Renal pelvis (tissue), 4 donors: ENCODE measurements around the gene AFM. TPM values are rescaled to one million over a fixed set of nuclear protein-coding genes. Genes with fewer than 3 reads are reported as not detected.
"Not testable (repeated sequence)": the region's sequence is repeated elsewhere in the genome, so short reads cannot be mapped to it uniquely, and the experiment has no call there.

Source experiments
- DNase-seq: peaks from one replicate; pipeline ENCODE4 v3.0.0-alpha.2; 2013
- polyA plus RNA-seq, 3 donors: library from polyadenylated mRNA; unstranded; fragments of 120-200 nt; gene quantifications; one replicate each; pipeline ENCODE4 v1.2.1, GENCODE V29; 2013; ENCODE audit not compliant: insufficient read length in 3 of 3

The AFM gene
- polyA plus RNA-seq, 3 donors, result 9.6 to 15.1 (median 14.8) TPM

GRCh38 chr4:73499996-73500765, 18.6 kb downstream of the AFM start:
- DNase-seq, result no peak

DNA sequence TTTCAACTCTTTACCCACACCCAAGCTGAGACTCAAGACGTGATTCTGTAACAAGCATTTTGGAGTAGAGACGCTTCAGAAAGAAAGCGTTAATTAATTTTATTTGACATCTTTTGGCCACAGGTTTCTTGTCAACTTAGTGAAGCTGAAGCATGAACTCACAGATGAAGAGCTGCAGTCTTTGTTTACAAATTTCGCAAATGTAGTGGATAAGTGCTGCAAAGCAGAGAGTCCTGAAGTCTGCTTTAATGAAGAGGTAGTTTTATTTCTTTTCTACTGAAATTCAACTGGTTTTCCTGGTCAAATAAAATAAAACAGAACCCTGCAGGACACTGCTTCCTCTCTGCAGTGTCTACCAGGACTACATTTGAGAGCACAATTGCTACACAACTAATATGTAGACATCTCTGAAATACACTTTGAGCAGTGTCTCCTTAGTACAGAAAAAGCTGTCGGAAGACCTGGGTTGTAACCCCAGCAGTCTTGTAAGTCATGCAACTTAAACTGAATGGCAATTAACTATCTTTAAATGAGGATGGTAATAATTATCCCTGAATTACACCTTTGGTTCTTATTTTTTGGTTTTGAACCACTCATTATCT, 20.2 kb downstream of the AFM start:
- no peak for DNase-seq

GRCh38 chr4:73505567-73505966, 24.0 kb downstream of the AFM start:
- DNase-seq, result no peak

DNA sequence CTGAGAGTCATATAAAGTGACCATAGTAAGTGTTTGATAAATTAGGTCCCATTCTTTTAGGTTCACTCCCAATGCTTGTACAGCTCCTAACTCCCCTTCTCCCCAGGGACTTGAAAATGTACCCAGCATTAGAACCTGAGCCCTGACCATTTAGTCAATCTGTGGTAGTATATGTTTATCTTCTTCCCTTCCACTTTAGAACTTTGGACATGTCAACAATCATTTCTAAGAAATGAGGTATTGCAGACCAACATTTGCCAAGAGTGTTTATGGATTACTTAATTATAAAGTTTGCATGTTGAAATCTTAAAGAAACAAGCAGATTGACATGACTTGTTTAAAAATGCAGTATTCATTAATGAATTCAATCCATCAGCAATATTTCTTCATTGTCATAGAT, 26.0 kb downstream of the AFM start:
- no peak for DNase-seq

GRCh38 chr4:73508651-73509050, 27.1 kb downstream of the AFM start:
- DNase-seq, result no peak

DNA sequence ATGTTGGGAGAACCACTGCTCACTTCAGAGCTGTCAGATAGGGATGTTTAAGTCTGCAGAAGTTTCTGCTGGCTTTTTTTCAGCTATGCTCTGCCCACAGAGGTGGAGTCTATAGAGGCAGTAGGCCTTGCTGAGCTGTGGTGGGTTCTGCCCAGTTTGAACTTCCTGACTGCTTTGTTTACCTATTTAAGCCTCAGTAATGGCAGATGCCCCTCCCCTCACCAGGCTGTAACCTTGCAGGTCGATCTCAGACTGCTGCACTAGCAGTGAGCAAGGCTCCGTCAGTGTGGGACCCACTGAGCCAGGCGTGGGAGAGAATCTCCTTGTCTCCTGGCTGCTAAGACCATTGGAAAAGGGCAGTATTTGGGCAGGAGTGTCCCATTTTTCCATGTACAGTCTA, 36.8 kb downstream of the AFM start:
- DNase-seq, result no peak

- no peak for DNase-seq
These were observed 39.3 kb downstream of the AFM start for GRCh38 chr4:73520821-73521220.

- no peak for DNase-seq
These were observed 41.6 kb downstream of the AFM start for GRCh38 chr4:73523126-73523525.

- DNase-seq, result no peak
These were observed 44.1 kb downstream of the AFM start for GRCh38 chr4:73525611-73526010.

GRCh38 chr4:73527196-73527595, 45.7 kb downstream of the AFM start:
- DNase-seq, result no peak

DNA sequence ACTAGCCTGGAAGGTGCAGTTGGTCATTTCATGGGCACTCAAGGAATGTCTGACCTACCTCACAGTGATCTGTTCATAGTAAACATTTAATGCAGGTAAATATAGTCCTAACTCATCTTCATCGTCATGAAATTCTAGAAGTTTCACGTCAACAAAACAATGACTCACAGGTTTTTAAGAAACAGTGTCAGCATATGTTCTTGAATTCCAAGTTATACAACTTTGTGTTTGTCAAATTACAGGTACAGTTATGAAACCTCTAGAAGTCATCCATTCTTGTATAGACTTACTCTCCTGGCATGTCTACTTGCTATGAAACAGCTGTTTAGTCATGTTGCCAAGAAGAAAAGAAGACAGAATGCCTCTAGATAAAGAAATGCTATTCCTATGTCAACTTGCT, 46.6 kb downstream of the AFM start:
- no peak for DNase-seq

GRCh38 chr4:73533515-73534422, 52.2 kb downstream of the AFM start:
- no peak for DNase-seq

- no peak for DNase-seq
These were observed 56.6 kb downstream of the AFM start for GRCh38 chr4:73538162-73538561.

GRCh38 chr4:73539386-73539785, 57.8 kb downstream of the AFM start:
- no peak for DNase-seq

- DNase-seq, result no peak
These were observed 59.3 kb downstream of the AFM start for GRCh38 chr4:73540826-73541225.

GRCh38 chr4:73541251-73541650, 59.7 kb downstream of the AFM start:
- DNase-seq, result no peak

DNA sequence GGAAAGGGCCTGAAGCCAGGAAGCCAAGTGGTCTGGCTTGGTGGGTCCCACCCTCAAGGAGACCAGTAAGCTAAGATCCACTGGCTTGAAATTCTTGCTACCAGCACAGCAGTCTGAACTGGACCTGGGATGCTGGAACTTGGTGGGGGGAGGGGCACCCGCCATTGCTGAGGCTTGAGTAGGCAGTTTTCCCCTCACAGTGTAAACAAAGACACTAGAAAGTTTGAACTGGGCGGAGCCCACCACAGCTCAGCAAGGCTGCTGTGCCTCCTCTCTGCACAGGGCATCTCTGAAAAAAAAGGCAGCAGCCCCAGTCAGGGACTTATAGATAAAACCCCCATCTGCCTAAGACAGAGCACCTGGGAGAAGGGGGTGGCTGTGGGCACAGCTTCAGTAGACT, 63.1 kb downstream of the AFM start:
- no peak for DNase-seq

DNA sequence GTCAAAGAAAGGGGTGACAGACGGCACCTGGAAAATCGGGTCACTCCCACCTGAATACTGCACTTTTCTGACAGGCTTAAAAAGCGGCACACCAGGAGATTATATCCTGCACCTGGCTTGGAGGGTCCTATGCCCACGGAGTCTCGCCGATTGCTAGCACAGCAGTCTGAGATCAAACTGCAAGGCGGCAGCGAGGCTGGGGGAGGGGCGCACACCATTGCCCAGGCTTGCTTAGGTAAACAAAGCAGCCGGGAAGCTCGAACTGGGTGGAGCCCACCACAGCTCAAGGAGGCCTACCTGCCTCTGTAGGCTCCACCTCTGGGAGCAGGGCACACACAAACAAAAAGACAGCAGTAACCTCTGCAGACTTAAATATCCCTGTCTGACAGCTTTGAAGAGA, 69.3 kb downstream of the AFM start:
- not testable (repeated sequence) for DNase-seq
